GM12891 (cell line): ENCODE results near the gene SHROOM3.

Source experiments
- PAX5 ChIP-seq: IDR thresholded peaks from 2 replicates; pipeline ENCODE4 v1.6.1; 2011; ENCODE audit warnings: low read length, moderate library complexity, mild to moderate bottlenecking; ENCODE audit not compliant: insufficient read depth, severe bottlenecking
- POLR2A ChIP-seq: IDR thresholded peaks from 2 replicates; pipeline ENCODE4 v1.6.1; 2011; ENCODE audit warnings: low read depth, low read length, control low read depth
- POLR2AphosphoS5 ChIP-seq: IDR thresholded peaks from 2 replicates; pipeline ENCODE4 v1.6.1; 2011; ENCODE audit warnings: low read depth, low read length, control low read depth
- SPI1 ChIP-seq: IDR thresholded peaks from 2 replicates; pipeline ENCODE4 v1.6.1; 2011; ENCODE audit warnings: low read depth, low read length, control low read depth
- TAF1 ChIP-seq: IDR thresholded peaks from 2 replicates; pipeline ENCODE4 v1.6.1; 2011; ENCODE audit warnings: low read depth, low read length, control low read depth

DNA sequence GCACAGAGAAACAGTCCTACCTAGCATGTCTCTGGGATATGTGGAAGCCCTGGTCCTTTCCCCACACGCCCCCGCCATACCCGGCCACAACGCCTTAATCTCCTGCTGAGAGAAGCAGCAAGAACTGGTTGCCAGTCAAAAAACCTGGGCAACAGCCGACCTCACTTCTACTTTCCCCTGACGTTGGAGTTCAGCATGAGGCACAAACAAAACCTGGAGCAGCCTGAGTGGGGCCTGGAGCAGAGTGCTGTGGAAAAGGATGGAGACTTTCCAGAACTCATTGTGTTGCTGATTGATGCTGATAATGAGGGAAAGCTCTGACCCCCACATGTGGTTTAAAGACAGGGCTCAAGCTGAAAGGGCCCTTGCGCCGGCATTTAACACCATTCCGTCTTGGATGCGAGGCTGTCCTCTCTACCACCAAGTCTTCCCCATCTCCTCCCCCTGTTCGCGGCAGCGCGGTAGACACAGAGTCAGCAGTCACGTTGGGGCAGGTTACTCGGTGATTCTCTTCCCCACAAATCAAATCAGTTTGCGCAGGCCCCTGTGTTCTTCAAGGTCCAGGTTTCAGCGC lies 14.8 kb upstream of the SHROOM3 start:
- TF ChIP-seq POLR2AphosphoS5 (no peak), TAF1 (no peak), SPI1 (no peak), PAX5 (no peak), POLR2A (no peak)
